AG04449 (cell line): ENCODE measurements around the gene PYDC2.
A peak's percentile ranks its signal among the peaks of the same experiment; 100 is the strongest.

Experiments
- CTCF ChIA-PET: fragments of 350-600 bp; formaldehyde crosslinking; extraction: SDS; loops from one replicate; lab custom pipeline; 2021; ENCODE audit warnings: antibody characterized with exemption; lab: Yijun Ruan, JAX
- POLR2A ChIA-PET: fragments of 400-600, 350-600 bp; formaldehyde crosslinking; extraction: SDS; loops from one replicate; lab custom pipeline; 2020; ENCODE audit warnings: antibody characterized with exemption, inconsistent platforms; lab: Yijun Ruan, JAX
- DNase-seq: peaks from one replicate; pipeline ENCODE4 v3.0.0-alpha.2; 2010; ENCODE audit warnings: low read depth, low spot score
- H3K4me3 ChIP-seq: 2 replicates; pipeline ENCODE4 v1.5.1; 2011; ENCODE audit warnings: low read depth, mild to moderate bottlenecking, control low read depth, low read length
- CTCF ChIP-seq: IDR thresholded peaks from one replicate; pipeline ENCODE4 v1.5.1; 2011; ENCODE audit warnings: mild to moderate bottlenecking, moderate library complexity, low read length, control low read depth, inconsistent platforms; ENCODE audit not compliant: insufficient read depth; ENCODE audit errors: missing control alignments

Gene PYDC2

GRCh38 chr3:191499307-191500080 lies 38.5 kb downstream of the PYDC2 start:
- TF ChIP-seq CTCF = no peak
- ChIA-PET POLR2A (no interaction called here), CTCF (no interaction called here)
- DNase-seq = no peak
- peak overlapping the region; percentile 26 for H3K4me3 ChIP-seq

GRCh38 chr3:191500892-191501291 lies 39.9 kb downstream of the PYDC2 start:
- ChIA-PET POLR2A (no interaction called here), CTCF (no interaction called here)
- TF ChIP-seq CTCF = no peak
- no peak overlapping the region for H3K4me3 ChIP-seq
- no peak for DNase-seq

- DNase-seq = no peak
- ChIA-PET POLR2A (no interaction called here), CTCF (no interaction called here)
- H3K4me3 ChIP-seq = no peak overlapping the region
- no peak for TF ChIP-seq CTCF
Observed at GRCh38 chr3:191502583-191502982, 41.6 kb downstream of the PYDC2 start.

GRCh38 chr3:191509078-191509477 lies 48.1 kb downstream of the PYDC2 start:
- H3K4me3 ChIP-seq = no peak overlapping the region
- POLR2A ChIA-PET = no interaction called here
- no peak for DNase-seq
- no peak for TF ChIP-seq CTCF
- CTCF ChIA-PET = no interaction called here
